Stimulated activated CD4-positive, alpha-beta T cell treated with anti-CD3 and anti-CD28 coated beads, Interleukin-1b, Interleukin-23, amount 100 ng/mL, for 1 hour (primary cell): ENCODE measurements around the gene SUN2.

Experiments
- DNase-seq, 2 donors: peaks; one replicate each; pipeline ENCODE4 v3.0.0-alpha.2; 2020; ENCODE audit warnings: low read depth in 2 of 2

SUN2 gene

DNA sequence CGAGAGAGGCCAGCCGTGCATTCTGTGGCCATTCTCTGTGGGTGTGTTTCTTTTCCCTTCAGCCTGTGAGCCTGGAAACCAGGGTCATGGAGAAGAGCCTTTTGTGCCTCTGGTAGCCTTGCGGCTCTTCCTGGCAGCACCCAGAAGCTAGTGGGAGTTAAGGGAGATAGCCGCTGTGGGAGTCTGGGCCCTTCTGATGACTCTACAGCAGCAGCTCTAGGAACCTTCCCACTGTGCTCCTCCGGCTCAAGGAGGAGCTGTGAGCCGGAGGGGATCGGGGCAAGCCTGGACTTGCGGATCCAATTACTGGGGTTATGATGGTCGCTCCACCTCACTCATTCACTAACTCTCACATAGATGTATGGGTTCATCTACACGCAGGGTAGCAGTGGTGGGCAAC is 39.5 kb downstream of the SUN2 start:
- no peak for DNase-seq

DNA sequence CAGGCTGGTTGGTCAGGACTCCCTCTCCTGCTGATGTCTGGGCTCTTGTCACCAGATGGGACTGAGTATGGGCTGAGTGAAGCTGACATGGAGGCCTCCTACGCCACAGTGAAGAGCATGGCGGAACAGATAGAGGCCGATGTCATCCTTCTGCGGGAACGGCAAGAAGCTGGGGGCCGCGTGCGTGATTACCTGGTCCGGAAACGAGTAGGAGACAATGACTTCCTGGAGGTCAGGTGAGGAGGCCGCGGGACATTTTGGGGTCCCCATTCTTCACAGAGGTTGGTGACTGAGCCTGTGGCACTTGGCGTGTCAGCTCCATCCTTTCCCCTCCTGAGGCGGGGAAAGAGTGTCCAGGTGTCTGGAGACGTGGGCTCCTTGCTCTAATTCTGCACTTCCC is 39.9 kb downstream of the SUN2 start:
- no peak for DNase-seq

DNA sequence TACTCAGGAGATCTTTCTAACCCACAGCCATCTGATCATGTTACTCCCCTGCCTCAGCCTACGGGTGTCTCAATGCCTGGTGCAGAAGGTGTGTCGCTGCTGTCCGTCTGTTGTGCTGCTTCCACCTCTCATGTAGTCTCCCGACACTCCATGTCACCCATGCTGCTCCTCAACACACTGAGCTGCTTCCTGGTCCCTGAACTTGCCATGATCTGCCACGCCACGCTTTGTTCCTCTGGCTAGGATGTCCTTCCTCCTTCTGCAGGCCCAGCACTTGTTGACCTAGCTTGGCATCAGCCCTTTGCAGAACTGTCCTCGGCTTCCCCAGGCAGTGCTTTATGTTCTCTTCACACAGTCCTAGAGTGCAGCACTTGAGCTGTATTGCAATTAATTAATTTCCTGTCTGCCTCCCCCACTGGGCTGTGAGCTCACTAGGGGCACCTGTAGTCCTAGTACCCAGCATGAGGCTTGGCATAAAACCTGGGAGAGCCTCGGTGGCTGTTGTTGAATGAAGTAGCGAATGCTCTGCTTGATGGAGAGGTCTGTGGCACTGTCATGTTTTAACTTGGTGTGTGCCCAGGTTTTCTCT is 40.5 kb downstream of the SUN2 start:
- DNase-seq, result no peak

DNA sequence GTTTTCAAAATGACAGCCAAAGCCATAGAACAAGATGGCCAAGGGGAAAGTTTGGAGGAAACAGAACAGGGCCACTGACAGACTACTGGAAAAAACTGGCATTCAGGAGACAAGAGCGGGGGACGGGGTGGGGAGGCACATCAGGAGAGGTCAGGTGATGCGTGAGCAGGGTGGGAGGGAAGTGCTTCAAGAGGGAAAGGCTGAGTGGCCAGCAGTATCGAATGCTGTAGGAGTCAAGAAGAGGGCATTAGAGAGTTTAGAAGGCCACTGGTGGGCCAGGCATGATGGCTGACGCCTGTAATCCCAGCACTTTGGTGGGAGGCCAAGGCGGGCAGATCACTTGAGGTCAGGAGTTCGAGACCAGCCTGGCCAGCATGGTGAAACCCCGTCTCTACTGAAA is 41.9 kb downstream of the SUN2 start:
- no peak for DNase-seq

DNA sequence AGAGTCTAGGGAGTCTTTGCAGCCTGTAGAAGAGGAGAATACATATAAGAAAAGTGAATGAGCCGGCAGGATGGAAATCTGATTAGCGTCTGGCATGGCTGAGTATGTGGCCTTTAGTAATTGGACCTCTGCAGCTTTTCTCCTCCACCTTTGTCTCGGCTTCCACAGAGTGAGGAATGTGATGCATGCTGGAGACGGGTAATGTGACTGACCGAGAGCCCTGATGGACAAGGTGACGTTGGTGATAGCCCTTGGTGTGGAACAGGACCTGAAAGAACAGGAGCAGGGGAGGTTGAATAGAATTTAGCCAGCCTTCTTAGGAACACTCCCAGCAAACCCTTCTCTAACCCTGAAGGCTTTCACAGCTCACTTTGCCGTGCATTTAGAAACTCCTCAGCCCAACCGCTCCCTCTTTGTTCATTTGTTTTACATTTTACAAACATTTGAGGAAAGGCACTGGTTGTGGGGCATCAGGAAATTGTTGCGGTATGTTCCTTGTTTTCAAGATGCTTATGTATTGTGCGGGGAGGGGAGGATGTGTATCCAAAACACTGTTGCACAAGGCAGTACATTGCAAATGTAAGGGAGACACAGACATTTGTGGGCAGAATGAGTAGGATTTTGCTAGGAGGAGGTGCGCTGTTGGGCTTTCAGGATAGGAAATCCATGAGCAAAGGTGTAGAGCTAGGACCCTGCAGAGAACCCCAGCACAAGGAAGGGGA is 43.2 kb downstream of the SUN2 start:
- no peak for DNase-seq

DNA sequence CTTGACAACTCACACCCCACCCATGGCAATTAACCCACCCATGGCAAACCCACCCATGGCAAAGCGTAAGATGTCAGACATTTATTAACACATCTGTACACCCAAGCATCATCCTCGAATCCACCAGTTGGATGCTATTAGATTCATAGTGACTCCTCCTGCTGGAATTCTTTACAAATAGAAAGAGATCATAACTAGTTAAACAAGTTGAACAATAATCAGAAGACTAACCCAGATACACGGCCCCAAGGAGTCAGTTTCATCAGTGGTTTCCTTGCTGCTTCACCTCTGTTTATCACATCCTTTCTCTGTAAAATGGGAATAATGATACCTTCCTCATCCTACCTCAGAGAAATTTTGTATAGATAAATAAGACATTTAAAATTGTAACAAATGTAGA is 44.9 kb downstream of the SUN2 start:
- DNase-seq, result no peak

DNA sequence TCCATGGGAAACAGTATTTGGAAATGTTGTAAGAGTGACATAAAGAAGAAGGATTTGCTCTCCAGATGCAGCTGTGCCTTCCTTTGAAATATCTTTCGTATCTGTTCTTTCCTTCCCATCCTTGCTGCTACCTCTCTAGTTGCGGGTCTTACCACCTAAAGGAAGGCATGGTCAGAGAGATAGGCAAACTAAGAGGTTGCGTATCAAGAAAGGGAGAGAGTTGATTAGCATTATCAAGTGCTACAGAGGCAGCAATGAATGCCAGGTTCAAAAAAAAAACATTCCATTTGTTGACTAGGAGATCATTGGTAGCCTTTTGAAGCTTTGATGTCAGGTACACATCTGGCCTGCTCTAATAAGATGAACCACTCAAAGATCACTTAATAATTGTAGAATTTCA is 45.4 kb downstream of the SUN2 start:
- no peak for DNase-seq

DNA sequence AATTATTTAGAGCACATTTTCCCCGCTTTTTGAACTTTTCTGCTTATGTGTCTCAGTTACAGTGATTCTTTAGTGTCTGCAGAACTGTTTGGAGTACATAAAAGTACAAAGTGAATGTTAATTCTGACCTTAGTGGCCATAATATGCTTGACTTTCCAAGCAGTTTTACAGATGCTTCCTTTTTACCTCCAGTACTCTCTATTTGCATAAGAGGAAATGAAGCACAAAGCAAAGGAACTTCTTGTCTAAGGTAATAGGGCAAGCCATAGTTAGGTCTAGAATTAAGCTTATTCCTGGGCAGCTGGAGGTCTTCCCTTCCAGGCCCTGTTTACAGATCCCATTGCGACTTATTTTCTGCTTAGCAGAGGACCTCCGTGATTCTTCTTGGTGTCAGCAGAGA is 46.5 kb downstream of the SUN2 start:
- no peak for DNase-seq

DNA sequence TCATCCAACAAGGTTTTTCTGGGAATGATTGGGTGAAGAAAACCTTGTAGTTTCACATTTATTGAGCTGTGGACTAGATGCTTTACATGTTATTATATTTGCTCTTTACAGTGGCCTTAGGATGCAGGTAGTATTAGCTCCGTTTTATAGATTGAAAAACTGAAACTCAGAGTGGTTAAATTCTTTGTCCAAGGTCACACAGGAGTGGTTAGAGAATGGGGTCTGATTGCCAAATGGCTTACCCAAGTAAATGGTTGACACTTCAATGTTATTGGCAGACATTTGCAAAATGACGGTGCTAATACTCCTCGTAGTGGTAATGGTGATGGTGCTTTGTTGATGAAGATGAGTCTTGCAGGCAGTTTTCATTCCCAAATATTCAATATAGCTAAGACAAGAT is 47.8 kb downstream of the SUN2 start:
- no peak for DNase-seq

DNA sequence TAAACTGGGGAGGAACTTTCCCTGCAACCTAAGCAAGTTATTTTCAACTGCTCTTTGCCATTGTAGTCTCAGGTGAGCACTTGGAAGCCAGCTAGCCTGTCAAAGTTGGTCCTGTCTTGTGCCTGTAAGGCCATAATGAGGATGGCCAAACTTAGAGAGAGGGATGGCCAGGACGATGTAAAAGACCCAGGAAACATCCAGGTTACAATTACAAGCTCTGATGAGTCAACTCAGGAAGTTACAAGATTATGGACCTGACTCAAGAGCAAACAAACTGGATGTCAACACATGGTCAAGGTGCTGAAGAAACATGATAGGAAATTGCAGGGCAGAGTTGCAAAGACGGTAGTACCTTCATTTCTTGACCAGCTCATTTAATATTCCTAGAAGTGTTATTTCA is 48.5 kb downstream of the SUN2 start:
- DNase-seq, result no peak

DNA sequence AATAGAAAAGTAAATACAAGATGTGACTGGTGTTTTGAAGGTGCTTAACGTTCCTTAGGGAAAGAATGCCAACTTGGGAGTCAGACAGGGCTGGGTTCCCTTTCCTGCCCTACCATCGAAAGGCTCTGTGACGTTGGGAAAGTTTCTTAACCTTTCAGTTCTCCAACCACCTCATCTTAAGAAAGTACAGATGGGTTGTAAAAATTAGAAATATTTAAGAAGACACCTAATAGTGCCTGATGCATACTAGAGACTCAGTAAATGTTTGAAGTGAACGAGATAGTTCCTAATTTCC is 49.0 kb downstream of the SUN2 start:
- no peak for DNase-seq

DNA sequence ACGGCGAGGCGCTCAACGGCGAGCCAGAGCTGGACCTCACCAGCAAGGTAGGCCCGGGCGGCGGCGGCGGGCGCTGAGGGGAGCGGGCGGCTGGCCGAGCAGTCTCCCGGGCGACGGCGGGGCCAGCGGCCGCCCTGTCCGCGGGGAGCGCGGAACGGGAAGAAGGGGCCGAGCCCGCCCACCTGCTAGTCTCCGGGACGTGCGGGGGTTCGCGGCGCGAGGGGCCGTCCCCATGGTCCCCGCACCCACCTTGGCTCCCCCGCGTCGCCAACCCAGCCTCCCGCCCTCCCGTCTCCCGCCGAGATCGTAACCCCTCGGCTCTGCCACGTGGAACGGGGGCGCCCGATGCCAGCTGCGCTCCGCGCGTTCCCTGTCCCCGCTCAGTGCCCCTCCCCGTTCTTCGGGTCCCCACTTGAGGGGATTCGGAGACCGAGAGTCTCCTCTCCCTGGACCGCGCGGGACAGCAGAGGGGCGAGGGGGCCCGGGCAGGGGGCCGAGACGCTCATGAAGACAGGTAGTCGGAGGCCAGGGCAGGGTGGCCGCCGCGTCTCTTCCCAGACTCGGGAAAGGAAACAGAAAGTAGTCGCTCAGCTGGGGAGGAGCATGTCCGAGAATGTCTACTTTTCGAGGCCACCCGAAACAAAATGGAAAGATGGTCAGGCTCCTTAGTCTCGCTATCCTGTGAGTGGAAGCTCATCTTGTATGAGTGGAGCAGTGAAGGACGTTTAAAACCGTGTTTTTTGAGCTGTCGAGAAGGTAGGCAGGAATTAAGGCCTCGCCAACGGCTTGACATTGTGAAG is 49.5 kb downstream of the SUN2 start:
- DNase-seq, result no peak

DNA sequence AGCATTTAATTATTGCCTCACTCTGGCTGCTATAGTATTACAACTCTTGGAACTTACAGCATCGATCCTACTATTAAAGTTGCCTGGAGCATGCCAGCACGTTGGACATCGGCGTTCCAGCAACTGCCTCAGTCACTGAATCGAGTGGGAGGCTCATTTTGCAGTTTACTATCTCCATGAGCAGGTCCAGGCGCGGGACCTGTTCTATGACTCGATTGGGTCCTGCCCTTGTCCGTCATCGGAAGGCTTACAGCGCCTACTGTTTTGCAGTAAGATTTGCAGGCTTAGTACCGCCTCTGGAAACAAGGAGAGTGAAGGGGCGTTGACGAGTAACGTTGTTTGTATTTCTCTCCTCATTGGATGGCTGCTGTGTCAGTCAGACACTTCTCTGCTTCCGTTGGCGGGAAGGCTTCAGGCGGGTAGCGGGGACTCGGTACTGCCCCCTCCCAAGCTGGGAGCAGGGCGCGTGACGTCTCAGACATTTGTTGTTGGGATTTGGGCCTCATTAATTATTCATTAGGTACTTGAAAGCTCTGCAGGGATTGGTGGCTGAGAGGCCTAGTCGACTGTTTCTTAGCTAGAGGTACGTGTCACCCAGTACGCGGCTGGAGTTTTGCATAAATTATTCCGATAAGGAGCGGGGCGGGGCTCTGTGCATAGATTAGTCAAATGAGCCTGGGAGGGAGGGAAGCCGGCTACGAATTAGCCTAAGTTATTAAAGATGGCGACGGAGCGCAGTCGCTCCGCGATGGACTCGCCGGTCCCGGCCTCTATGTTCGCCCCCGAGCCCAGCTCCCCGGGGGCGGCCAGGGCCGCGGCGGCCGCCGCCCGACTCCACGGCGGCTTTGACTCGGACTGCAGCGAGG is 50.3 kb downstream of the SUN2 start, which contains the start of gene GTPBP1:
Gene GTPBP1, plus strand, starts transcription at position 710 of the 866 bp plus-strand sequence. Its CDS starts 12 bp downstream, at position 722.
- peak; percentile 88 to 96 for DNase-seq

DNA sequence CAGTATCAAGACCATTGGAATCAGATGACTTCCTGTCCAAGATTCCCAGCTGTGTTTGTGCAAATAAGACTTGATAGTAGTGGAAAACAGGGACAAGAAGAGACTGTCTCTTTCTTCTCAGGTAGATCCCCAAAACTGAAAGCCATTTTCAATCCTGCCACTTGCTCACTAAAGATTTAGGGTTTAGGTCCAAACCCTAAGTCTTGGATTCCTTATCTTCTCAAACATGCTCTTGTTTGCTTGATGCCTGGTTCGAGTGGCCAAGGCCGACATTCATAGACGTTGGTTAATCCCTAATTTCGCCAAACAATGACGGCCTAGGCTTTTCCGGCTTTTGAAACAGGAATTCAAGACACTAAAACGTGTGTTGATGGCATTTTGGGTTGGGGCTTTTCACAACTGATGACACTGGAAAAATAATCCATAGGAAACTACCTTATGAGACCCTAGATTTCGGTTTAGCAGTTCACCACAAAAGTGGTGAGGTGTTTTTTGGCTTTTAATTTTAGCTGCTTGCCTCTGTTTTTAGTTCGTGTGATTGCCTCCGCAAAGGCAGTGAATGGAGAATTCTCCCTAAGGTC is 51.1 kb downstream of the SUN2 start:
- no peak for DNase-seq

DNA sequence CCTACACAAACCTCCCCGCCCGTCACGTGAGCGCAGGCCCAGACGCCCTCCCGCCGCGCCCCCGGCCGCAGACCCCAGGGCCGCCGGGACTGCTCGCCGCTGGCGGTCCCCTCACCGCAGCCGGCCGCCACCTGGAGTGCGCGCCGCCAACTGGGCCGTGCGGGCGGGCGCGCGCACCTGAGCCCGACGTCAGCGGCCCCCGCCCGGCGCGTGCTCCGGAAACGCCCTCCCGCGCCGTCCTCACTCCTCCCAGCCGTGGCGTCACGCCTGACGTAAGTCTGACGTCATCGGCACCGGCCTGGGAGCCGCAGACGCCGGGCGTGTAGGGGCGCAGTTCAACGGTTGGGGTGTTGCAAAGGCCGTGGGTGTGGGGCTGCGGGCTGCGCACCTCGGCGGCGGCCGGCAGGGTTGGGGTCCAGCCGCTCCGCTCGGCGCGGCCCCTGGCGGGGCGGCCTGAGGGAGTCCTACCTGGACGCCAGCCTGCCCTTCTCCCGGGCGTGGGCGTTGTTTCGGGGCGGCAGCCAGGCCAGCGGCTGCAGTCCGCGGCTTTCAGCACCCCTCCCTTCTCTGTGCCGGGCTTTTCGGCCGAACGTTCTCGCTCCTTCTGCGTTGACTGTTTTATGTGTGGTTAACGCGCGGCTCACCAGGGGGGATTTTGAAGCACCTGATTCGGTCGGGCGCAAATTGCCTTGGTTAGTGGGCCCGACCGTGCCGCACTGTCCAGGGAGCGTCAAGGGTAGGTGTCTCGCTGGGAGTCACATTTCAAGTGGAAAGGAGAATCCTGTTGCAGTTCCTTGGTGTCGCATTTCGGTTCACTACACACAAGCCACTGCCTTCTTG is 54.8 kb downstream of the SUN2 start, which contains the start of gene JOSD1:
Gene JOSD1, minus strand, starts transcription at position 155 of the 840 bp plus-strand sequence. CDS start 956 bp downstream, outside the sequence.
- peak; percentile 92 to 95 for DNase-seq

DNA sequence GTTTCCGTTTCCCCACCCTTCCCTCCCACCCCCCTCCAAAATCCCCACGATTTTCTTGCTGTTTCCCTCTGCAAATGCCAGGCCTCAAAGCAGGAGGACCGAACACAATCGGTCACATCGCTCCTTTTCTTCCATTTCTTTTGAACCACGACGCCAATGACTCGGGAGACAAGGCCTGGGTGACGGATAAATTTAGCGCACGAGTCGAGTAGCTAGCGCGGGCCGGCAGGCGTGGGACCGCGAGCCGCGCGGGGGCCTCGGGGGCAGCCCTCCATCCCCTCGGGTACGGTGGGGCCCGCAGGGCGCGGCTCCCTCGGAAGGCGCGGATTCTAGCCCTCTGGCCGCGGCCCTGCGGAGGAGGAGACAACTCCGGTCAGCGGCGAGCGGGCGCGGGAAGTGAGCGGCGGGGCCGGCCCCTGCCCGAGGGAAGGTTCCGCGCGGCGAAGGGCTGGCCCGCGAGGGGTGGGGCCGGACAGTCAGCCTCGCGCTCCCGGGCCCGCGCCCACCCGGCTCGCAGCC is 55.5 kb downstream of the SUN2 start:
- DNase-seq, result no peak

DNA sequence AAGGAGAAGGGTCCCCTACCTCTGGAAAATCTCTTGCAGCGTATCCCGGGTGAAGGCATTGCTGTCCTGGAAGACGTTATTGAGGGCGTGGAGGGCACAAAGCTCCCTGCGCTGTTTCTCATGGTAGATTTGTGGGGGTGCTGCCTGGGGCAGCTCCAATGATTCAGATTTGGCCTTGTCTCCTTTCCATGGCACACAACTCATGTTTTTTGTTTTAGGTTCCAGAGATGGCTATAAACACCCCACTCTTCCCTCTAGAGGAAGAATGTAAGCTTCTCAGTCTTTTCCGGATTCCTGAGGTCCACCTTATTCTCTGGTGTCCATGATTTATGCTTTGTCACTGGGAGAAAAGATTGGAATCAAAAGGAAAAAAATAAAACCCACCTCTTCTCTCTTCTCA is 56.0 kb downstream of the SUN2 start:
- no peak for DNase-seq

DNA sequence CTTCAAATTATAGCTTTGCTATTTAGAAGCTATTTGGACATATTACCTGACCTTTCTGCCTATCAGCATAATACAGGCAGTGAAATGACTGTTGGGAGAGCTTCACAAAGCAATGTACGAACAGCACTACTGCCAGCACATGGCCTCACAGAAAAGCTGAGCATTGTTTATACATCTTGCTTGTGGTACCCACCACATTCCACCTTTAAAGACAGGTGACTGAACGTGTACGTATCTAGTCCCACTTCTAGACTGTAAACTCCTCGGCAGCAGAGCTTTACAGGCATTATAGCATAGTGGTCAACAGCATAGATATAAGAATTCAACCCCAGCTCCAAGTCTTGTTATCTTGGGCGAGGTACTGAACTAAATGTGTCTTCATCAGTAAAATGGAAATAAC is 56.7 kb downstream of the SUN2 start:
- no peak for DNase-seq

DNA sequence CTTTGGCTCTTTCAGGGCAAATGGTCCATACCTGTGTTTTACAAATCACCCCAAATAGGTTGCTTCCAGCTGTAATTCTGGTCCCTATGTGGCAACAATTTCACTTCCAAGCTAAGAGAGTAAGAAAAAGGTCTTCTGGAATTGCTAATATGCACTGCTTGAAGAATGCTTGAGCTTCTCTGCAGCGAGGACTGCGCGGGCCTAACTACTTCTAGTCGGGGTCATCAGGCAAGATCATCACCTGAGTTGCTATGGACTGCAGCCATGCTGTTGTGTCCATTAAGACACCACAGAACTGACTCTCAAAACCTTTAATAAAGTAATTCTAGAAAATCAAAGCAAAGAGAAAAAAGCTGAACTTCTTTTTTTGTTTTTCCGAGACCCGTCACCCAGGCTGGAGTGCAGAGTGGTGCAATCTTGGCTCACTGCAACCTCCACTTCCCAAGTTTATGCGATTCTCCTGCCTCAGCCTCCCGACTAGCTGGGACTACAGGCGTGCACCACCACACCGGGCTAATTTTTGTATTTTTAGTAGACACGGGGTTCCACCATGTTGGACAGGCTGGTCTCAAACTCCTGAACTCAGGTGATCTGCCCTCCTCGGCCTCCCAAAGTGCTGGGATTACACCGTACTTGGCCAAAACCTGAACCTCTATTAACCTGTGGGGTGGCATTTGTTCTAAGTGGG is 57.2 kb downstream of the SUN2 start:
- DNase-seq, result no peak
